GM12865 (cell line): Measurements from ENCODE around the gene MAGI2.
"Not testable (repeated sequence)": the region's sequence is repeated elsewhere in the genome, so short reads cannot be mapped to it uniquely, and the experiment has no call there.

Experiments used
- DNase-seq: peaks from one replicate; pipeline ENCODE4 v3.0.0; 2010; ENCODE audit warnings: low read depth
- H3K4me3 ChIP-seq: 2 replicates; pipeline ENCODE4 v1.5.1; 2011; ENCODE audit warnings: mild to moderate bottlenecking, low read depth, low read length, control low read depth
- CTCF ChIP-seq: IDR thresholded peaks from 2 replicates; pipeline ENCODE4 v1.5.1; 2011; ENCODE audit warnings: low read length, control low read depth, low read depth, inconsistent platforms; ENCODE audit not compliant: insufficient read depth; ENCODE audit errors: missing control alignments

MAGI2 gene

DNA sequence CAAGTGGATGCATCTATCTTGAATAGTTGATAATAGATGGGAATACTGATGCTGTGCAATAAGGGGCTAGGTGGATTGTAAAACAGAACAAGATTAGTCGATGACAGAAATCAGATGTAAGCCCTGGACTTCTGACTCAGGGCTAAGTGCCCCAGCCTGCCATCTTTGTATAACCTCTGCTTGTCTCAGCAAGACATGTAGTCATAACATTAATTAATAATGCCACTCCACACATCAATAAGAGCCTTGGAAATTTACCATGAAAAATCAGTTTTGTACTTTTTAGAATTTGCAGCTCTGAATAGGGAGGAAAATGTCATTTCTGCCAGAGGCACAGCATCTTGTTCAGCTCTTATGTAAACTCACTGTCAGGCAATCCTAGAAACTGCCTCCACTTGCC, 1125.7 kb downstream of the MAGI2 start:
- H3K4me3 ChIP-seq: no peak overlapping the region
- DNase-seq: no peak
- TF ChIP-seq CTCF: no peak

- TF ChIP-seq CTCF: no peak
- DNase-seq: no peak
- H3K4me3 ChIP-seq: no peak overlapping the region
Observed at GRCh38 chr7:78326876-78327275, 1126.6 kb downstream of the MAGI2 start.

GRCh38 chr7:78326189-78326588, 1127.3 kb downstream of the MAGI2 start:
- H3K4me3 ChIP-seq: no peak overlapping the region
- DNase-seq: no peak
- TF ChIP-seq CTCF: no peak

- DNase-seq: no peak
- no peak for TF ChIP-seq CTCF
Observed at GRCh38 chr7:78323118-78323517, 1130.3 kb downstream of the MAGI2 start.

GRCh38 chr7:78322231-78322630, 1131.2 kb downstream of the MAGI2 start:
- not testable (repeated sequence) for DNase-seq, H3K4me3 ChIP-seq

More at GRCh38 chr7:78323118-78323517, 1130.3 kb downstream of the MAGI2 start:
- no peak overlapping the region for H3K4me3 ChIP-seq

DNA sequence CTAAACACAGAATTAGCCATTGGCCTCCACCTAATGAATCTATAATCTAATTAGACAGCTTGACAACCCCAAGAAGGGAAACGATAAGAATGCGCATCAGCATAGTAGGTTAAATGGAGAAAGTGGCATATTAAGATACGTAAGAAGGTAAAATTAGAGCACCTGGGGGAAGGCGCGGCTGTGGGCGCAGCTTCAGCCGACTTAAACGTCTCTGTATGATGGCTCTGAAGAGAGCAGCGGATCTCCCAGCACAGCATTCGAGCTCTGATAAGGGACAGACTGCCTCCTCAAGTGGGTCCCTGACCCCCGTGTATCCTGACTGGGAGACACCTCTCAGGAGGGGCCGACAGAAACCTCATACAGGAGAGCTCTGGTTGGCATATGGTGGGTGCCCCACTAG, 1136.1 kb downstream of the MAGI2 start:
- TF ChIP-seq CTCF: no peak
- no peak overlapping the region for H3K4me3 ChIP-seq
- DNase-seq: no peak

- H3K4me3 ChIP-seq: no peak overlapping the region
- no peak for DNase-seq
- TF ChIP-seq CTCF: no peak
Observed at GRCh38 chr7:78316110-78316509, 1137.4 kb downstream of the MAGI2 start.
